ENCODE data around the gene CES2. TPM values are rescaled to one million over a fixed set of nuclear protein-coding genes. Genes with fewer than 3 reads are reported as not detected.

Gene CES2
- total RNA-seq, 1 donor from 2014 or later, result 35.8 TPM

DNA sequence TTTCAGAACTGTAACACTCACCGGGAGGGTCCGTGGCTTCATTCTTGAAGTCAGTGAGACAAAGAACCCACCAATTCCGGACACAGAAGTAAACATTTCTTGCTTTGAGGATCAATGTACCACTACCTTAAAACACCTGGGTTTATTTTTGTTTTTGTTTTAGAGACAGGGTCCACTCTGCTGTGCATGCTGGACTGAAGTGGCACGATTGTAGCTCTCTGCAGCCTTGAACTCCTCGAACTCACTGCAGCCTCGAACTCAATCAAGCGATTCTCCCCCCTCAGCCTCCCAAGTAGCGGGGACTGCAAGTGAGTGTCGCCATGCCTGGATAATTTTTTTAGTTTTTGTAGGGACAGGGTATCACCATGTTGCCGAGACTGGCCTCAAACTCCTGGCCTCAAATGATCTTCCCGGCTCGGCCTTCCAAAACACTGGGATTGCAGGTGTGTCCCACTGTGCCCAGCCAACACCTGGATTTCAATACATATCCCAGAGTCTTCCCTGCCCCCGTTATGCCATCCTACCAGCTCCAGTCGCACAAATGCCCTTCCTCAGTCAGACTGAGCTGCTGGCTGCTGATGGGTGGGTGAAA is 40.1 kb downstream of the CES2 start:
- no peaks in the 10 kb centered on the region for H3K36me3 ChIP-seq
- H3K27me3 ChIP-seq, result no peaks in the 10 kb centered on the region
- intact Hi-C loops (cut with DNase I), result loop anchor here (10.0 kb wide), 1 partner anchor 179 kb away; the partner anchor contains the start of genes B3GNT9, FBXL8 and TRADD
- ATAC-seq, result no peak
- no peak overlapping the region for H3K27ac ChIP-seq
- no peak for DNase-seq
- TF ChIP-seq, protein P1, sequence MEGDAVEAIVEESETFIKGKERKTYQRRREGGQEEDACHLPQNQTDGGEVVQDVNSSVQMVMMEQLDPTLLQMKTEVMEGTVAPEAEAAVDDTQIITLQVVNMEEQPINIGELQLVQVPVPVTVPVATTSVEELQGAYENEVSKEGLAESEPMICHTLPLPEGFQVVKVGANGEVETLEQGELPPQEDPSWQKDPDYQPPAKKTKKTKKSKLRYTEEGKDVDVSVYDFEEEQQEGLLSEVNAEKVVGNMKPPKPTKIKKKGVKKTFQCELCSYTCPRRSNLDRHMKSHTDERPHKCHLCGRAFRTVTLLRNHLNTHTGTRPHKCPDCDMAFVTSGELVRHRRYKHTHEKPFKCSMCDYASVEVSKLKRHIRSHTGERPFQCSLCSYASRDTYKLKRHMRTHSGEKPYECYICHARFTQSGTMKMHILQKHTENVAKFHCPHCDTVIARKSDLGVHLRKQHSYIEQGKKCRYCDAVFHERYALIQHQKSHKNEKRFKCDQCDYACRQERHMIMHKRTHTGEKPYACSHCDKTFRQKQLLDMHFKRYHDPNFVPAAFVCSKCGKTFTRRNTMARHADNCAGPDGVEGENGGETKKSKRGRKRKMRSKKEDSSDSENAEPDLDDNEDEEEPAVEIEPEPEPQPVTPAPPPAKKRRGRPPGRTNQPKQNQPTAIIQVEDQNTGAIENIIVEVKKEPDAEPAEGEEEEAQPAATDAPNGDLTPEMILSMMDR (IDR thresholded peaks at IDR 0.05), result no peak
- no peak overlapping the region for H3K4me3 ChIP-seq
- peaks cover 16% of the 10 kb centered on the region for H3K4me1 ChIP-seq
- H3K9me3 ChIP-seq, result no peaks in the 10 kb centered on the region

GRCh38 chr16:66976746-66977145 is 41.4 kb downstream of the CES2 start:
- no peak for ATAC-seq
- no peak overlapping the region for H3K4me3 ChIP-seq
- H3K9me3 ChIP-seq, result no peaks in the 10 kb centered on the region
- H3K36me3 ChIP-seq, result no peaks in the 10 kb centered on the region
- peaks cover 16% of the 10 kb centered on the region for H3K4me1 ChIP-seq
- TF ChIP-seq, protein P1 (IDR thresholded peaks at IDR 0.05), result no peak
- intact Hi-C loops (cut with DNase I), result loop anchor here (10.0 kb wide), 1 partner anchor 178 kb away; the partner anchor contains the start of genes B3GNT9, FBXL8 and TRADD
- no peak for DNase-seq
- H3K27ac ChIP-seq, result no peak overlapping the region
- H3K27me3 ChIP-seq, result no peaks in the 10 kb centered on the region

GRCh38 chr16:66977341-66978113 is 42.2 kb downstream of the CES2 start:
- DNase-seq (peak; percentile 93), ATAC-seq (peak; percentile 94)
- intact Hi-C loops (cut with DNase I), result loop anchor here (10.0 kb wide), 1 partner anchor 177 kb away; the partner anchor contains the start of genes B3GNT9, FBXL8 and TRADD
- H3K36me3 ChIP-seq, result no peaks in the 10 kb centered on the region
- H3K4me1 ChIP-seq, result peaks cover 16% of the 10 kb centered on the region
- H3K4me3 ChIP-seq, result no peak overlapping the region
- H3K27me3 ChIP-seq, result no peaks in the 10 kb centered on the region
- no peaks in the 10 kb centered on the region for H3K9me3 ChIP-seq
- no peak overlapping the region for H3K27ac ChIP-seq
- TF ChIP-seq, protein P1 (IDR thresholded peaks at IDR 0.05), result peak; percentile 98

- H3K27me3 ChIP-seq, result no peaks in the 10 kb centered on the region
- intact Hi-C loops (cut with DNase I), result loop anchor here (10.0 kb wide), 1 partner anchor 176 kb away; the partner anchor contains the start of genes B3GNT9, FBXL8 and TRADD
- ATAC-seq (peak; percentile 85), DNase-seq (peak; percentile 87)
- H3K4me3 ChIP-seq, result no peak overlapping the region
- no peaks in the 10 kb centered on the region for H3K9me3 ChIP-seq
- H3K36me3 ChIP-seq, result no peaks in the 10 kb centered on the region
- H3K4me1 ChIP-seq, result peaks cover 16% of the 10 kb centered on the region
- H3K27ac ChIP-seq, result no peak overlapping the region
- TF ChIP-seq, protein P1 (IDR thresholded peaks at IDR 0.05), result no peak
Measured at GRCh38 chr16:66979011-66979717, 43.8 kb downstream of the CES2 start.

GRCh38 chr16:66983033-66983432 is 47.7 kb downstream of the CES2 start:
- H3K9me3 ChIP-seq, result no peaks in the 10 kb centered on the region
- H3K27me3 ChIP-seq, result no peaks in the 10 kb centered on the region
- H3K4me3 ChIP-seq, result no peak overlapping the region
- no peaks in the 10 kb centered on the region for H3K36me3 ChIP-seq
- DNase-seq, result no peak
- no peak for ATAC-seq
- peaks cover 12% of the 10 kb centered on the region for H3K4me1 ChIP-seq
- intact Hi-C loops (cut with DNase I), result no loop called here
- TF ChIP-seq, protein P1 (IDR thresholded peaks at IDR 0.05), result no peak
- H3K27ac ChIP-seq, result no peak overlapping the region
